SK-N-SH treated with all-trans-retinoic acid at 6 μM for 48 hours (cell line): ENCODE results near the gene TRIM22.

Source experiments
- ISL1 ChIP-seq: fragments of 250-450 bp; sonication (Bioruptor Pico); IDR thresholded peaks from 2 replicates; pipeline ENCODE4 v2.1.2; 2022; ENCODE audit warnings: mild to moderate bottlenecking, moderate library complexity
- PATZ1 ChIP-seq: fragments of 250-450 bp; sonication (Bioruptor Pico); IDR thresholded peaks from 2 replicates; pipeline ENCODE4 v1.8.0; 2020; ENCODE audit warnings: mild to moderate bottlenecking, moderate library complexity, borderline replicate concordance
- TOX ChIP-seq: fragments of 250-450 bp; sonication (Bioruptor Pico); IDR thresholded peaks from 2 replicates; pipeline ENCODE4 v1.8.0; 2021; ENCODE audit warnings: mild to moderate bottlenecking, moderate library complexity, borderline replicate concordance
- ZFP30 ChIP-seq: fragments of 450-650 bp; formaldehyde crosslinking; IDR thresholded peaks from 2 replicates; pipeline ENCODE4 v1.5.0; 2022; ENCODE audit warnings: mild to moderate bottlenecking, moderate library complexity
- ZNF70 ChIP-seq: fragments of 450-650 bp; formaldehyde crosslinking; IDR thresholded peaks from 2 replicates; pipeline ENCODE4 v1.5.0; 2020; ENCODE audit warnings: mild to moderate bottlenecking, moderate library complexity
- TF ChIP-seq, protein P1 (sequence below): fragments of 250-450 bp; sonication (Bioruptor Pico); IDR thresholded peaks from 2 replicates; pipeline ENCODE4 v1.5.1; 2020; ENCODE audit warnings: low read depth, mild to moderate bottlenecking, moderate library complexity
- TF ChIP-seq, protein P2 (sequence below): fragments of 250-450 bp; sonication (Bioruptor Pico); IDR thresholded peaks from 2 replicates; pipeline ENCODE4 v1.5.1; 2021; ENCODE audit warnings: mild to moderate bottlenecking, moderate library complexity

GRCh38 chr11:5703741-5704536 lies 14.3 kb downstream of the TRIM22 start:
- no peak for TF ChIP-seq ISL1 (CRISPR knock-in tag)
- no peak for TF ChIP-seq ZNF70
- no peak for TF ChIP-seq PATZ1 (CRISPR knock-in tag)
- TF ChIP-seq, protein P1, sequence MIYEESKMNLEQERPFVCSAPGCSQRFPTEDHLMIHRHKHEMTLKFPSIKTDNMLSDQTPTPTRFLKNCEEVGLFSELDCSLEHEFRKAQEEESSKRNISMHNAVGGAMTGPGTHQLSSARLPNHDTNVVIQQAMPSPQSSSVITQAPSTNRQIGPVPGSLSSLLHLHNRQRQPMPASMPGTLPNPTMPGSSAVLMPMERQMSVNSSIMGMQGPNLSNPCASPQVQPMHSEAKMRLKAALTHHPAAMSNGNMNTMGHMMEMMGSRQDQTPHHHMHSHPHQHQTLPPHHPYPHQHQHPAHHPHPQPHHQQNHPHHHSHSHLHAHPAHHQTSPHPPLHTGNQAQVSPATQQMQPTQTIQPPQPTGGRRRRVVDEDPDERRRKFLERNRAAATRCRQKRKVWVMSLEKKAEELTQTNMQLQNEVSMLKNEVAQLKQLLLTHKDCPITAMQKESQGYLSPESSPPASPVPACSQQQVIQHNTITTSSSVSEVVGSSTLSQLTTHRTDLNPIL (CRISPR knock-in tag), result no peak
- TF ChIP-seq ZFP30 (CRISPR knock-in tag), result no peak
- no peak for TF ChIP-seq TOX (CRISPR knock-in tag)
- TF ChIP-seq, protein P2, sequence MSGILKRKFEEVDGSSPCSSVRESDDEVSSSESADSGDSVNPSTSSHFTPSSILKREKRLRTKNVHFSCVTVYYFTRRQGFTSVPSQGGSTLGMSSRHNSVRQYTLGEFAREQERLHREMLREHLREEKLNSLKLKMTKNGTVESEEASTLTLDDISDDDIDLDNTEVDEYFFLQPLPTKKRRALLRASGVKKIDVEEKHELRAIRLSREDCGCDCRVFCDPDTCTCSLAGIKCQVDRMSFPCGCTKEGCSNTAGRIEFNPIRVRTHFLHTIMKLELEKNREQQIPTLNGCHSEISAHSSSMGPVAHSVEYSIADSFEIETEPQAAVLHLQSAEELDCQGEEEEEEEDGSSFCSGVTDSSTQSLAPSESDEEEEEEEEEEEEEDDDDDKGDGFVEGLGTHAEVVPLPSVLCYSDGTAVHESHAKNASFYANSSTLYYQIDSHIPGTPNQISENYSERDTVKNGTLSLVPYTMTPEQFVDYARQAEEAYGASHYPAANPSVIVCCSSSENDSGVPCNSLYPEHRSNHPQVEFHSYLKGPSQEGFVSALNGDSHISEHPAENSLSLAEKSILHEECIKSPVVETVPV (CRISPR knock-in tag), result no peak
